ENCODE data around the gene LRP2BP. TPM values are rescaled to one million over a fixed set of nuclear protein-coding genes. Genes with fewer than 3 reads are reported as not detected.

LRP2BP gene
- total and polyA plus RNA-seq, 2 of the 13 experiments (the other 11 are each of a cell fraction or from before 2014, with no cell fraction given) = 0.22 to 0.29 TPM

DNA sequence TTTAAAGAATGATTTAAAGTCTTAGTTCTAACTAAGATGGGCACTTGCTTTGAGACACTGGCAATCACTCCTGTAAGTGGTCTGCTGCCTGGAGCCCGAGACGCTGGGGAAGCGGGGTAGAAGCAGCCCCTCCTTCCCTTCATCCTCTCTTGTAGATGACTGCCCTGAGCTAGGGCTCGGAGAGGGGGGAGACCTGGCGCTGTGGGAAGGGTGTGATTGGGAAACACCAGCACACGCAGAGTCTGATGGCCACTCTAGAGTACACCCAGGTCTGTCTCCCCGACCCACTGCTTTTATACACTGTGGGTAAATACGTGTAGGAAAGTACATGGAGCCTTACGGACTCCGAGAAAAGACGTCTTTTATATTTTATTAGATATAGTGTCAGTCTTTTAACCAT, 24.0 kb downstream of the LRP2BP start:
- H4K20me1 ChIP-seq (ENCODE audit: insufficient read depth, low read length) = no peaks in the 10 kb centered on the region
- H3K4me2 ChIP-seq (ENCODE audit: low read depth, low read length) = no peak overlapping the region
- ChIA-PET POLR2A (no interaction called here), CTCF (ENCODE audit: low intra/inter-chr PET ratio, low total read pairs) (no interaction called here)
- TF ChIP-seq EEA1 (CRISPR knock-in tag; IDR thresholded peaks at IDR 0.05; ENCODE audit: borderline replicate concordance) (no peak), ZNF468 (CRISPR knock-in tag; IDR thresholded peaks at IDR 0.05) (no peak), ZNF83 (CRISPR knock-in tag; IDR thresholded peaks at IDR 0.05; ENCODE audit: borderline replicate concordance) (no peak), ZNF773 (CRISPR knock-in tag; IDR thresholded peaks at IDR 0.05; ENCODE audit: borderline replicate concordance) (no peak), NFE2 (CRISPR knock-in tag; IDR thresholded peaks at IDR 0.05) (no peak), TEAD2 (CRISPR knock-in tag; IDR thresholded peaks at IDR 0.05) (no peak), ZNF652 (CRISPR knock-in tag; IDR thresholded peaks at IDR 0.05; ENCODE audit: borderline replicate concordance, low read depth) (no peak), ATAD3A (CRISPR knock-in tag; IDR thresholded peaks at IDR 0.05) (no peak), ZEB1 (IDR thresholded peaks at IDR 0.05; ENCODE audit: insufficient replicate concordance, low read depth) (no peak), RBM22 (optimal IDR thresholded peaks at IDR 0.05; ENCODE audit: low read length) (no peak), SP5 (CRISPR knock-in tag; IDR thresholded peaks at IDR 0.05; ENCODE audit: borderline replicate concordance, low read depth) (no peak), ONECUT2 (CRISPR knock-in tag; IDR thresholded peaks at IDR 0.05) (no peak)
- TF ChIP-seq, protein P1, sequence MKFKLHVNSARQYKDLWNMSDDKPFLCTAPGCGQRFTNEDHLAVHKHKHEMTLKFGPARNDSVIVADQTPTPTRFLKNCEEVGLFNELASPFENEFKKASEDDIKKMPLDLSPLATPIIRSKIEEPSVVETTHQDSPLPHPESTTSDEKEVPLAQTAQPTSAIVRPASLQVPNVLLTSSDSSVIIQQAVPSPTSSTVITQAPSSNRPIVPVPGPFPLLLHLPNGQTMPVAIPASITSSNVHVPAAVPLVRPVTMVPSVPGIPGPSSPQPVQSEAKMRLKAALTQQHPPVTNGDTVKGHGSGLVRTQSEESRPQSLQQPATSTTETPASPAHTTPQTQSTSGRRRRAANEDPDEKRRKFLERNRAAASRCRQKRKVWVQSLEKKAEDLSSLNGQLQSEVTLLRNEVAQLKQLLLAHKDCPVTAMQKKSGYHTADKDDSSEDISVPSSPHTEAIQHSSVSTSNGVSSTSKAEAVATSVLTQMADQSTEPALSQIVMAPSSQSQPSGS (CRISPR knock-in tag; IDR thresholded peaks at IDR 0.05) = no peak
- TF ChIP-seq, protein P2, sequence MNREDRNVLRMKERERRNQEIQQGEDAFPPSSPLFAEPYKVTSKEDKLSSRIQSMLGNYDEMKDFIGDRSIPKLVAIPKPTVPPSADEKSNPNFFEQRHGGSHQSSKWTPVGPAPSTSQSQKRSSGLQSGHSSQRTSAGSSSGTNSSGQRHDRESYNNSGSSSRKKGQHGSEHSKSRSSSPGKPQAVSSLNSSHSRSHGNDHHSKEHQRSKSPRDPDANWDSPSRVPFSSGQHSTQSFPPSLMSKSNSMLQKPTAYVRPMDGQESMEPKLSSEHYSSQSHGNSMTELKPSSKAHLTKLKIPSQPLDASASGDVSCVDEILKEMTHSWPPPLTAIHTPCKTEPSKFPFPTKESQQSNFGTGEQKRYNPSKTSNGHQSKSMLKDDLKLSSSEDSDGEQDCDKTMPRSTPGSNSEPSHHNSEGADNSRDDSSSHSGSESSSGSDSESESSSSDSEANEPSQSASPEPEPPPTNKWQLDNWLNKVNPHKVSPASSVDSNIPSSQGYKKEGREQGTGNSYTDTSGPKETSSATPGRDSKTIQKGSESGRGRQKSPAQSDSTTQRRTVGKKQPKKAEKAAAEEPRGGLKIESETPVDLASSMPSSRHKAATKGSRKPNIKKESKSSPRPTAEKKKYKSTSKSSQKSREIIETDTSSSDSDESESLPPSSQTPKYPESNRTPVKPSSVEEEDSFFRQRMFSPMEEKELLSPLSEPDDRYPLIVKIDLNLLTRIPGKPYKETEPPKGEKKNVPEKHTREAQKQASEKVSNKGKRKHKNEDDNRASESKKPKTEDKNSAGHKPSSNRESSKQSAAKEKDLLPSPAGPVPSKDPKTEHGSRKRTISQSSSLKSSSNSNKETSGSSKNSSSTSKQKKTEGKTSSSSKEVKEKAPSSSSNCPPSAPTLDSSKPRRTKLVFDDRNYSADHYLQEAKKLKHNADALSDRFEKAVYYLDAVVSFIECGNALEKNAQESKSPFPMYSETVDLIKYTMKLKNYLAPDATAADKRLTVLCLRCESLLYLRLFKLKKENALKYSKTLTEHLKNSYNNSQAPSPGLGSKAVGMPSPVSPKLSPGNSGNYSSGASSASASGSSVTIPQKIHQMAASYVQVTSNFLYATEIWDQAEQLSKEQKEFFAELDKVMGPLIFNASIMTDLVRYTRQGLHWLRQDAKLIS (CRISPR knock-in tag; IDR thresholded peaks at IDR 0.05) = no peak
- H3K36me3 ChIP-seq (replicated peaks in 1 of 2; ENCODE audit: control insufficient read depth in 1 of 2, insufficient read depth in 2 of 2, low read length in 2 of 2) = peaks cover 5 to 9% of the 10 kb centered on the region in 2 experiments; a peak in 2 of 5 replicates
- no peak overlapping the region for H3K27ac ChIP-seq (ENCODE audit: extremely low read length, insufficient read depth, low read length)
- no peaks in the 10 kb centered on the region for H3K9me3 ChIP-seq (ENCODE audit: low read length)
- H3K79me2 ChIP-seq (ENCODE audit: insufficient read depth, low read length) = no peaks in the 10 kb centered on the region
- H3K4me1 ChIP-seq (ENCODE audit: insufficient read depth, low read length) = peaks cover 13% of the 10 kb centered on the region
- ATAC-seq = no peak
- H3K4me3 ChIP-seq (replicated peaks in 1 of 3; ENCODE audit: insufficient read depth in 1 of 3, low read depth in 2 of 3, low read length in 3 of 3) = no peak overlapping the region
- H2AFZ ChIP-seq (ENCODE audit: low read length) = no peak overlapping the region
- no peaks in the 10 kb centered on the region for H3K27me3 ChIP-seq (ENCODE audit: control insufficient read depth in 1 of 2, insufficient read depth in 2 of 2, low read length in 2 of 2)
- intact Hi-C loops (cut with micrococcal nuclease; ENCODE audit: unreplicated experiment) = no loop called here
- H3K9ac ChIP-seq (ENCODE audit: insufficient read depth, low read depth, low read length) = no peak overlapping the region
- WGBS (ENCODE audit: low lambda C conversion rate) = 96% methylated on average over 11 of the region's 11 CpGs
- in situ Hi-C loops (cut with HindIII; ENCODE audit: extremely low pct_ligation_motif_present, low pct_unique_long_range_greater_than_20kb) = no loop called here
- no TSS peak for BruUV-seq (replicated peaks)
- FAIRE-seq = no peak
- DNase-seq (ENCODE audit: low spot score) = no peak

Data from HepG2 (cell line).